Pancreas (tissue), 10 donors: Measurements from ENCODE around the gene NEK4. TPM values are rescaled to one million over a fixed set of nuclear protein-coding genes. Genes with fewer than 3 reads are reported as not detected.

Source experiments
- ATAC-seq, 4 donors: fragments of 200-7000 bp; cut with Tn5 transposase; one replicate each; pipeline versions ENCODE4 v1.8.0 to v1.9.1; 2020; ENCODE audit warnings: mild to moderate bottlenecking in 4 of 4, moderate library complexity in 4 of 4
- DNase-seq, 6 donors: peaks; one replicate each; pipeline ENCODE4 v3.0.0-alpha.2; 2020
- FAIRE-seq: peaks from 2 replicates; lab custom pipeline; 2012; peaks lifted over from hg19 to GRCh38; lab: Jason Lieb, UNC
- H3K27ac ChIP-seq, 4 donors: fragments of 200-600 bp; sonication (generic); 1 replicate in 3 of 4; 2 replicates in 1 of 4; pipeline versions ENCODE4 v1.5.0 to v1.8.0; 2020
- H3K27me3 ChIP-seq, 4 donors: fragments of 200-600 bp; one replicate each; pipeline ENCODE4 v1.8.0; 2021
- H3K36me3 ChIP-seq, 3 donors: fragments of 200-600 bp; sonication (generic) in 1 of 3; one replicate each; pipeline versions ENCODE4 v1.5.0 to v1.8.0; 2020 to 2021
- H3K4me1 ChIP-seq, 3 donors: fragments of 200-600 bp; one replicate each; pipeline ENCODE4 v1.8.0; 2021
- H3K4me3 ChIP-seq, 4 donors: fragments of 200-600 bp; sonication (generic) in 2 of 4; one replicate each; pipeline versions ENCODE4 v1.5.0 to v1.8.0; 2020 to 2021
- H3K9me3 ChIP-seq, 4 donors: fragments of 200-600 bp; one replicate each; pipeline ENCODE4 v1.8.0; 2021
- CTCF ChIP-seq, 4 donors: fragments of 200-600 bp; sonication (generic) in 3 of 4; IDR thresholded peaks; one replicate each; pipeline versions ENCODE4 v1.5.0 to v1.8.0; 2021; ENCODE audit warnings: antibody characterized with exemption in 4 of 4
- WGBS, 2 donors: extraction: QIAGEN DNeasy Blood & Tissue Kit; methylation state at CpG; one replicate each; pipeline ENCODE4 v1.1.7; 2013; 5-methylcytosine and 5-hydroxymethylcytosine counted together
- intact Hi-C, 3 donors: fragments of 100-400 bp; cut with DNase I; formaldehyde crosslinking; loops; one replicate each; pipeline versions ENCODE4 v1.11.1 to v1.14.2; 2022
- polyA plus RNA-seq, 2 donors: library from polyadenylated mRNA; stranded (reverse); fragments of 200-250 nt; gene quantifications; one replicate each; pipeline ENCODE4 v1.2.3, GENCODE V29; 2013
- total RNA-seq, 6 donors: library from RNA; stranded (reverse); fragmentation: NEBNext Ultra II Directional in 4 of 6; extraction: Animal tissue kit (Norgen Biotek cat#: 25700) in 4 of 6; gene quantifications; one replicate each; pipeline versions ENCODE4 v1.2.1 to v1.2.4, GENCODE V29; 2021 to 2023
- donor health status: healthy with polysubstance abuse.
- donor health status: DM: no; HTN: no; CAD: no; lungs with moderate emphysema.
- donor health status: DM: no; HTN: no; CAD: no.
- donor health status: control.
- donor health status: control.
- donor health status: Bipolar disorder and iron deficiency.
- donor health status: DM: yes; HTN: yes; CAD: no.
- donor health status: DM: no; HTN: no; CAD: no.
- donor health status: DM: no; HTN: no; CAD: no.
- donor health status: DM: yes; HTN: yes; CAD: no.

NEK4 gene
- total and polyA plus RNA-seq, 8 donors, result 4.0 to 22.0 (median 14.8) TPM

- DNase-seq (no peak), ATAC-seq (no peak), FAIRE-seq (no peak)
- no peak overlapping the region for H3K4me3 ChIP-seq
- H3K36me3 ChIP-seq, result no peaks in the 10 kb centered on the region
- H3K27me3 ChIP-seq, result no peaks in the 10 kb centered on the region
- no peaks in the 10 kb centered on the region for H3K4me1 ChIP-seq
- H3K9me3 ChIP-seq, result no peaks in the 10 kb centered on the region
- H3K27ac ChIP-seq, result no peak overlapping the region
- 87 to 97% methylated on average over 6 of the region's 6 CpGs for WGBS, 2 donors
- TF ChIP-seq CTCF (IDR thresholded peaks at IDR 0.05), result no peak
- intact Hi-C loops, result no loop called here
Measured at GRCh38 chr3:52816199-52816598, 45.5 kb upstream of the NEK4 start.

GRCh38 chr3:52813810-52814209 lies 43.1 kb upstream of the NEK4 start:
- FAIRE-seq (no peak), DNase-seq (no peak), ATAC-seq (no peak)
- no peaks in the 10 kb centered on the region for H3K36me3 ChIP-seq
- no peak for TF ChIP-seq CTCF (IDR thresholded peaks at IDR 0.05)
- no peaks in the 10 kb centered on the region for H3K27me3 ChIP-seq
- no peaks in the 10 kb centered on the region for H3K4me1 ChIP-seq
- WGBS, 2 donors, result 87 to 90% methylated on average over 8 of the region's 8 CpGs
- no peak overlapping the region for H3K27ac ChIP-seq
- no peaks in the 10 kb centered on the region for H3K9me3 ChIP-seq
- H3K4me3 ChIP-seq, result no peak overlapping the region
- intact Hi-C loops, result no loop called here

- intact Hi-C loops, result no loop called here
- Histone ChIP-seq H3K4me1 (no peaks in the 10 kb centered on the region), H3K4me3 (no peak overlapping the region), H3K27me3 (no peaks in the 10 kb centered on the region), H3K36me3 (no peaks in the 10 kb centered on the region), H3K27ac (no peak overlapping the region), H3K9me3 (no peaks in the 10 kb centered on the region)
- DNase-seq (no peak), ATAC-seq (peak in 2 of 4 donors; percentile 8 to 16), FAIRE-seq (no peak)
- WGBS, 2 donors, result 59 to 76% methylated on average over 7 of the region's 7 CpGs
- no peak for TF ChIP-seq CTCF (IDR thresholded peaks at IDR 0.05)
Measured at GRCh38 chr3:52811452-52812011, 40.8 kb upstream of the NEK4 start.

GRCh38 chr3:52810923-52811322 lies 40.2 kb upstream of the NEK4 start:
- Histone ChIP-seq H3K27me3 (no peaks in the 10 kb centered on the region), H3K4me1 (no peaks in the 10 kb centered on the region), H3K4me3 (no peak overlapping the region), H3K36me3 (no peaks in the 10 kb centered on the region), H3K27ac (no peak overlapping the region), H3K9me3 (no peaks in the 10 kb centered on the region)
- FAIRE-seq, result no peak
- ATAC-seq, result peak in 1 of 4 donors; percentile 14
- intact Hi-C loops, result no loop called here
- WGBS, 2 donors, result 77 to 82% methylated on average over 11 of the region's 11 CpGs
- DNase-seq, result no peak
- no peak for TF ChIP-seq CTCF (IDR thresholded peaks at IDR 0.05)

GRCh38 chr3:52809662-52810377 lies 39.1 kb upstream of the NEK4 start:
- intact Hi-C loops, result no loop called here
- no peak for ATAC-seq
- 66 to 67% methylated on average over 7 of the region's 7 CpGs for WGBS, 2 donors
- no peak for TF ChIP-seq CTCF (IDR thresholded peaks at IDR 0.05)
- Histone ChIP-seq H3K4me3 (no peak overlapping the region), H3K9me3 (no peaks in the 10 kb centered on the region), H3K4me1 (no peaks in the 10 kb centered on the region), H3K27ac (no peak overlapping the region), H3K36me3 (no peaks in the 10 kb centered on the region), H3K27me3 (no peaks in the 10 kb centered on the region)
- no peak for DNase-seq
- no peak for FAIRE-seq
